Retinal pigment epithelial cell (primary cell): ENCODE data around the gene MGAT5B.
A peak's percentile ranks its signal among the peaks of the same experiment; 100 is the strongest.

Source experiments
- DNase-seq: peaks from one replicate; pipeline ENCODE4 v3.0.0-alpha.2; 2010; ENCODE audit warnings: low read depth
- H3K4me3 ChIP-seq: 2 replicates; pipeline ENCODE4 v1.5.1; 2011; ENCODE audit warnings: mild to moderate bottlenecking, low read length, control low read depth, moderate library complexity
- CTCF ChIP-seq: conservative IDR thresholded peaks from 2 replicates; pipeline ENCODE4 v1.5.1; 2011; ENCODE audit warnings: low read depth, low read length, control low read depth, inconsistent platforms

The MGAT5B gene

DNA sequence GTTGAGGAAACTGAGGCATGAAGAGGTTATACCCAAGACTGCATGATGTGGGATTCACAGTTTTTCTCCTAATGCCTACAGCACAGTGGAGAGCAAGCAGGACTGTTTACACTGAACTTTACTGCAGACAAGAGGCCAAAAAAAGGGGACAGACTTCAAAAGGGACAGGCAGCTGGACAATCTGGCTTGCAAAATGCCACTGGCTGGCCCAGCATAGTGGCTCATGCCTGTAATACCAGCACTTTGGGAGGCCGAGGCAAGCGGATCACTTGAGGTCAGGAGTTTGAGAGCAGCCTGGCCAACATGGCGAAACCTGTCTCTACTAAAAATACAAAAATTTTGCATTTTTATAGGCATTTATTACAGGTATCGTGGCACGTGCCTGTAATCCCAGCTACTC, 2.0 kb upstream of the MGAT5B start:
- no peak overlapping the region for H3K4me3 ChIP-seq
- no peak for DNase-seq
- no peak for TF ChIP-seq CTCF

GRCh38 chr17:76866774-76867577, 1.2 kb upstream of the MGAT5B start:
- DNase-seq, result no peak

GRCh38 chr17:76867578-76868175, 527 bp upstream of the MGAT5B start:
- no peak overlapping the region for H3K4me3 ChIP-seq
- DNase-seq, result no peak
- no peak for TF ChIP-seq CTCF

More at GRCh38 chr17:76866774-76867577, 1.2 kb upstream of the MGAT5B start:
- H3K4me3 ChIP-seq, result no peak overlapping the region
- no peak for TF ChIP-seq CTCF

DNA sequence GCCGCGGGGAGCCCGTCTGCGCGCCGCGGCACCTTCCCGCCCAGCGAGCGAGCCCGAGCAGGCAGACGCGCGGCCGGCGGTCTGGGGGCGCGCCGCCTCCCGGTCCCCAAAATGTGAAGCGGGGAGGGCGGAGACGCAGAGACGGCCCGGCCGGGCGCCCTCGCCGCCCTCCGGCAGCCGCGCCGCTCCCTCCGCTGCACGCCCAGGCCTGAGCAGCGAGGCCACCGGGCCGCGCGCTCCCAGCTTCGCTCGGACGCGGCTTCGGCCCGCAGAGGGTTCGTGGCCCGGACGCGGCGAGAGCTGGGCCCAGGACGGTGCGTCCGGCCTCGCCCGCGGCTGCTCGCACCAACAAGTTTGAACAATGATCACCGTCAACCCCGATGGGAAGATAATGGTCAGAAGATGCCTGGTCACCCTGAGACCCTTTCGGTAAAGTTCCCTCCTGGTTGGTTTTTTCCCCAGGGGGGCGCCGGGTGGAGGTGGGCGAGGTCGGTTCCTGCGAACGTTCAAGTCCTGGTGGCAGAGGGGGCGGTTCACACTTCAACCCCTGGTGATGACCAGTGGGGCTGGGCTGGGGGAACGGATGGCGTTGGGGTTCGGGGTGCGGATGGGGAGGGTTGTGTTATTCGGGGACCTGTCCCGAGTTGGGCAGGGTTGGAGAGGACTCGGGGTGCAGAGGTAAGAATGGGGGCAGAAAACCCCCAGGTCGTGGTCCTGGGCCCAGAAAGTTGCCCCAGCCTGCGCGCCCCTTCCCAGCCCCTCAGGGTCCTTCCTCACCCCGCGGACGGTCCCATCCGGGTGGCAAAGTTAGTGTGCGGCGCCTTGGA, 678 bp downstream of the MGAT5B start:
- no peak for TF ChIP-seq CTCF
- H3K4me3 ChIP-seq, result peak overlapping the region; percentile 12
- no peak for DNase-seq

DNA sequence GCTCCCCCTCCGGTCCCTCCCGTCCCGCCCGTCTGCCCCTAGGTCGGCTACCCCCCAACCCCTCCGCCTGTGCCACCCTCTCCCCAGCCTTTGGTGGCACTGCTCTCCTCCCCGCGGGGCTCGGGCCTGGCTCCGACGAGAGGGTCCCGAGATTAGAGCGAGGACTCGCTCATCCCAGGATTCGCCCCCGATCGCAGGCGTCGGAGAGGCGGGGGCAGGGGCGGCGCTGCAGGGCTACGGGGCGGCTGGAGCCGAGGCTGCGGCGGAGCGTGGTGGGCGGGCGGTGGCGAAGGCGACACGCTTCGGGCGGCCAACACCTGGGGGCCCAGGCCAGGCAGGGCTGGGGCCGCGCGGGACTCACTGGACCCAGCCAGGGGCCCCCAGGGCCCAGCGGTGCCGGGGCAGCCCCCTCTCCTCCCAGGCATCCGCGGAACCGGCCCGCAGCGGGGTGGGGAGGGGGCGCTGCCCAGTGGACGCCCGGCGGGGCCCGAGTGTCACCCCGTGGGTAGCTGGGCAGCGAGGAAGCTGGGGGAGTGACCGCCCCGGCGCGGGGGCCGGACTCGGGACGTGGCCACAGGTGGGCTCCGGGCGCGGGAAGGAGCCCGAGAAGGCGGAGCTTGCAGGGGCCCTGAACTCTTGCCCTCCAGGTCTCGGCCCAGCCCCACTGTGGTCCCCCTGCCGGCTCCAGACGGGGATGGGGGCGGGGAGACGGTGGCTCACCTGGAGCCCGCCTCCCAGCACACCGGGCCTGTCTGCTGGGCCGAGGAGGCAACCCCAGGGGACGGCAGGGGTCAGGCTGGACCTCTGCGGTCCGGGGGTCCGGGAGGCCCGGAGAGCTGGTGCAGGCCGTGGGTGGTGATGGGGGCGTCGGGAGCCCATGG, 1.5 kb downstream of the MGAT5B start:
- peak overlapping the region; percentile 12 for H3K4me3 ChIP-seq
- DNase-seq, result no peak

More for the DNA sequence above, 1.5 kb downstream of the MGAT5B start:
- no peak for TF ChIP-seq CTCF
